HL-60/S4 treated with retinoic acid at 250 ng/mL for 4 days and 3 days (cell line): ENCODE results near the gene CITED2.

ENCODE experiments used
- in situ Hi-C: fragments of 300-500 bp; cut with MboI; formaldehyde crosslinking; loops from 2 replicates; pipeline ENCODE4 v1.7.0; 2022; ENCODE audit warnings: low sequenced_read_pairs

CITED2 gene

GRCh38 chr6:139388384-139388783 is 13.9 kb upstream of the CITED2 start:
- in situ Hi-C loops = loop anchor here (25.0 kb wide), 3 partner anchors 249 to 1474 kb away; no protein-coding TSS in a partner anchor

- in situ Hi-C loops = loop anchor here (25.0 kb wide), 3 partner anchors 251 to 1476 kb away; no protein-coding TSS in a partner anchor
Measured at GRCh38 chr6:139386404-139386803, 12.0 kb upstream of the CITED2 start.

GRCh38 chr6:139381216-139381865 is 6.9 kb upstream of the CITED2 start:
- in situ Hi-C loops = loop anchor here (25.0 kb wide), 3 partner anchors 256 to 1481 kb away; no protein-coding TSS in a partner anchor

- in situ Hi-C loops = loop anchor here (25.0 kb wide), 3 partner anchors 257 to 1482 kb away; no protein-coding TSS in a partner anchor
Measured at GRCh38 chr6:139380611-139381010, 6.2 kb upstream of the CITED2 start.

GRCh38 chr6:139380168-139380567 is 5.7 kb upstream of the CITED2 start:
- in situ Hi-C loops = loop anchor here (25.0 kb wide), 3 partner anchors 257 to 1482 kb away; no protein-coding TSS in a partner anchor

GRCh38 chr6:139378882-139379341 is 4.5 kb upstream of the CITED2 start:
- in situ Hi-C loops = loop anchor here (25.0 kb wide), 3 partner anchors 258 to 1483 kb away; no protein-coding TSS in a partner anchor

- in situ Hi-C loops = loop anchor here (25.0 kb wide), 3 partner anchors 259 to 1484 kb away; no protein-coding TSS in a partner anchor
Measured at GRCh38 chr6:139378226-139378625, 3.8 kb upstream of the CITED2 start.

GRCh38 chr6:139376604-139377218 is 2.3 kb upstream of the CITED2 start:
- in situ Hi-C loops = loop anchor here (25.0 kb wide), 3 partner anchors 261 to 1486 kb away; no protein-coding TSS in a partner anchor

- in situ Hi-C loops = loop anchor here (25.0 kb wide), 3 partner anchors 261 to 1486 kb away; no protein-coding TSS in a partner anchor
Measured at GRCh38 chr6:139376017-139376330, 1.5 kb upstream of the CITED2 start.

- in situ Hi-C loops = loop anchor here (25.0 kb wide), 3 partner anchors 262 to 1487 kb away; no protein-coding TSS in a partner anchor
Measured at GRCh38 chr6:139375226-139376016, 973 bp upstream of the CITED2 start.

GRCh38 chr6:139373928-139374356 is 506 bp downstream of the CITED2 start:
- in situ Hi-C loops = loop anchor here (25.0 kb wide), 2 partner anchors 787 to 1262 kb away; partner anchors contain the start of gene PERP

GRCh38 chr6:139373154-139373927 is 1.1 kb downstream of the CITED2 start:
- in situ Hi-C loops = loop anchor here (25.0 kb wide), 2 partner anchors 786 to 1261 kb away; partner anchors contain the start of gene PERP

- in situ Hi-C loops = loop anchor here (25.0 kb wide), 2 partner anchors 785 to 1260 kb away; partner anchors contain the start of gene PERP
Measured at GRCh38 chr6:139372326-139373153, 1.9 kb downstream of the CITED2 start.

- in situ Hi-C loops = loop anchor here (25.0 kb wide), 2 partner anchors 784 to 1259 kb away; partner anchors contain the start of gene PERP
Measured at GRCh38 chr6:139371421-139372203, 2.8 kb downstream of the CITED2 start.

GRCh38 chr6:139370999-139371345 is 3.5 kb downstream of the CITED2 start:
- in situ Hi-C loops = loop anchor here (25.0 kb wide), 2 partner anchors 784 to 1259 kb away; partner anchors contain the start of gene PERP

- in situ Hi-C loops = loop anchor here (25.0 kb wide), 2 partner anchors 783 to 1258 kb away; partner anchors contain the start of gene PERP
Measured at GRCh38 chr6:139370283-139370998, 4.0 kb downstream of the CITED2 start.

GRCh38 chr6:139369568-139370282 is 4.7 kb downstream of the CITED2 start:
- in situ Hi-C loops = loop anchor here (10.0 to 25.0 kb wide), 3 partner anchors 555 to 1257 kb away; partner anchors contain the start of gene PERP
